Activated CD8-positive, alpha-beta memory T cell treated with anti-CD3 and anti-CD28 coated beads for 4 hours (primary cell): ENCODE data around the gene ARHGAP18.

Experiments
- DNase-seq, 2 donors: peaks; one replicate each; pipeline ENCODE4 v3.0.0-alpha.2; 2020; ENCODE audit warnings: low read depth in 2 of 2

The ARHGAP18 gene

DNA sequence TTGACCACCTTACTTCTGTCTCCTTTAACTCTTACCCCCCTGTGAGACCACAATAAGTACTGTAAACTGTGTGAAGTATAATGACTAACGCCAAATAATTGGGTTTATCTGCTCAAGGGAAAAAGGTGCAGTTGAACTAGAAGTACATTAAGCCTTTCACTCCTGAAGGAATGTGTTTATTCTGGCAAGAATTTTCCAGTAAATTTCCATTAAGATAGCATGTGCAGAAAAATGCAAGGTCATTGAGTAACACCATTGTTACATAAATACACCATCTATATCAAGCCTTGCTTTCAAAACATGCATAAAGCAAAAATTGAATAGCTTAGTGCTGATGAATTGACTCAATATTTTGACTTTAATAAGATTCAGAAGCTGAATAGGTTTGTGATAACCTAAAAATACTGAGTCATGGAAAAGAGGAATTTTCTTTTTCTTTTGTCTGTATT lies 65.4 kb downstream of the ARHGAP18 start:
- no peak for DNase-seq

DNA sequence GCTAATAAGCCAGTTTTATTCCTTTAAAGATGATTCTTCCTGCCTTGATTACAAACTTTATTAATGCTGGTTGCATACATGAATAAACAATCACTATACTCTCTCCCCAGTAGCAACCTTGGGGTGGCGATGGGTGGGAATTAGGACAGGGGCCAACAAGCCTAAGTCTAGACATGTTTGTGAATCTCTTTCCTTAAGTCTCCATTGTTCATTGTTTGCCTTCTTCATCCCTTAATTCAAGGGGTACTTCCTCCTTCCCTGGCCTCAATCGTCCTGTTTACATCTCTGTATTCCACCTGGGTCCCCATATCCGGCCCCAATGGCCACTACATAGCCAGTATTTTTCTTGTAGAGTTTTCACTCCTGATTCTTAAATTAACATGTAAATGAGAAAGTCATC lies 66.0 kb downstream of the ARHGAP18 start:
- no peak for DNase-seq

DNA sequence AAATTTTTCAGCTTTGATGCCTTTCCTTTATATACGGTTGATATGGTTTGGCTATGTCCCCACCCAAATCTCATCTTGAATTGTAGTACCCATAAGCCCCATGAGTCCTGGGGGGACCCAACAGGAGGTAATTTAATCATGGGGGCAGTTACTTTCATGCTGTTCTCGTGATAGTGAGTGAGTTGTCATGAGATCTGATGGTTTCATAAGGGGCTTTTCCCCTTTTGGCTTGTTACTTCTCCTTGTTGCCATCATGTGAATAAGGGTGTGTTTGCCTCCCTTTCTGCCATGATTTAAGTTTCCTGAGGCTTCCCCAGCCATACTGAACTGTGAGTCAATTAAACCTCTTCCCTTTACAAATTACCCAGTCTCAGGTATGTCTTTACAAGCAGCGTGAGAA lies 66.8 kb downstream of the ARHGAP18 start:
- DNase-seq: no peak

DNA sequence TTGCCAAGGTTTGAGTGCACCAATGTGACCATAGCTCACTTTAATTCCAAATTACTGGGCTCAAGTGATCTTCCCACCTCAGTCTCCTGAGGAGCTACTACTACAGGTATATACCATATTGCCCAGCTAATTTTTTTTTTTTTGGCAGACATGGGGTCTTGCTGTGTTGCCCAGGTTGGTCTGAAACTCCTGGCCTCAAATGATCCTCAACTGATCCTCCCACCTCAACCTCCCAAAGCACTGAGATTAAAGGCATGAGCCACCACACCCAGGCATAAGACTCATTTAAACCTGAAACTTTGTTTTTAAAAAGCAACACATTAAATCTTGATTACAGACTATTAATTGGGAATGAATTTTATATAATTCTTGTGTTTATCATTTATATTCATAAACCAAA lies 67.7 kb downstream of the ARHGAP18 start:
- DNase-seq: no peak

DNA sequence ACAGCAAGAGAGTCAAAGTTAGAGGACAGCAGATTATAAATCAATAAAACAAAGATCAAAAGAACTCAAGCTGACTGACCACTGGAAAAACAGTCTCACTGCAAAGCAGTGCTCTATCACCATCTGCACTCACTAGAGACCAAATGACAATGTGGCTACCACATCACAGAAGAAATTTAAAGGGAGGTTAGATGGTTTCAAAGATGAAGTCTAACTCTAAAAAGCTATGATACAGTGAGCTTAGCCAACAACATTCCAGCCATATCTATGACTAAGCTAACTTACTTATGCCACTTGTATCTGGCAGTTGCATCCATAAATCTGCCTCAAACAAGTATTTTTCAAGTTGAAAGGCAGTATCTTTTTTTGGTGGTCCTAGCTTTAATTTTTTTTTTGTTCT lies 68.6 kb downstream of the ARHGAP18 start:
- no peak for DNase-seq

DNA sequence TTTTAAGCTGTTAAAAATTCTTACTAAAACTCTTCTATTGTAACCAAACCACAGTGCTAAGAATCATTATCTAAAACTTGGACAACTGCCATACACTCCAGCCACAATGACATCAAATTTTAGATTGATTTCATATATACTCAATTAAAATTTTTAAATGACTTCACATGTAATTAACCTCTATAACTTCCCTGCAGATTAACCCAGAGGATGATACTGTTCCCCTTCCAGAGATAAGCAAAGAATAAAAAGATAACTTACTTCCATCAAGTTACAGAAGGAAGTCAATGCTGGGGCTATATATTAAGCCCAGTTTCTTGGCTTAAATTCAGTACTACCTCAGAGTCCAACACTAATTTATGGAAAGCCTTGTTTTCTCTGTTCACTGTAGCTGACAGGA lies 71.3 kb downstream of the ARHGAP18 start:
- no peak for DNase-seq

DNA sequence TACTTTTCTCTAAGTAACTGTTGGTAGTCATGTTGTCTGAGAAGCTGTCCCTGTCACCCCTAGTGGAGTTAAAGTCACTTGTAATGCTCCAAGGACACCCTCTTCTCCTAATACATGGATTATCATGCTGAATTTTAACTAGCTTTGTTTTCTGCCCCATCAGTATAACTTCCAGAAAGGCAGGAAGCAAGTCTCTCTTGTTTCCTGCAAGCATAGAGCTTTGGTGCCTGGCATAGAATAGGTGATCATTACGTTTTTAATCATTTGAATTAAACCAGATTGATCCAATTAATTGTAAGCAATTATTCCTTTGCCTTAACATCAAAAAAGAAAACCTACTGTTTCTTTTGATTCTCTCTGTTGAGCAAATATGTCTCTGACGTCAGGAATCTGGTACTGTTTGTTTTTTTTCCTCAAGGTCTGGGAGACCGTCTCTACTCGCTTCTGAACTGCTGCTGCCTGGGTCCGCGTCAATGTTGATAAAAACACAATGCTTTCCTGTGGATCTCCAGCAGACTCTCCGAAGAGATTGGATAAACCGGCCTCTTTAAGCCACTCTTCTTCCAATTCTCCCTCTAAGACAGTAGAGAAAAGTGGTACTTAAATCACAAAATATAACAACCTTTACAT lies 71.8 kb downstream of the ARHGAP18 start:
- DNase-seq: no peak

DNA sequence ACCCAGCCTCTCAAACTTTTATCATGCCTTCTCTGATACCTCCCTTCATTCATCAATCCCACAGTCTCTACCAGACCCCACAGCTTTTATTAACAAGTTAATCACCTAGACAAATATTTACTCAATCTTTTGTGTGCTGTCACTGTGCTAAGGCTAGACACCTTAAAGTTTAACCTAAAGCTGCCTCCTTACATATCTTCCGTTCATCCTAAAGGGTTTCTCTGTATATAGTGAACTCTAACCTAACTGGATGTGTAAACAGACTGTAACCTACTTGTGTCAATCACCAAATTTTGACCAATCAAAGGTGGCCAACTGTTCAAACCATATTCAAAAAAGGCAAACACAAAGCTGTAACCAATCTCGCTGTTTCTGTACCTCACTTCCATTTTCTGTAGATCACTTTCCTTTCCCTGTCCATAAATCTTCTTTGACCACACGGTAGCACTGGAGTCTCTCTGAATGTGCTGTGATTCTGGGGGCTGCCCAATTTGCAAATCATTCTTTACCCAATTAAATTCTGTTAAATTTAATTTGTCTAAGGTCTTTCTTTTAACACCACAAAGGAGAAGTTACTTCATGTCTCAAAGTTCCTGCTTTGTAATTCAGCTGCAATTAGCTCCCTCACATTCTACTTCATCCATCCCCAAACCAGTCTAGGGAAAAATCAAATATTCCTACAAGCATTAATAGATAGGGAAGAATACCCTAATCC lies 72.5 kb downstream of the ARHGAP18 start:
- no peak for DNase-seq

DNA sequence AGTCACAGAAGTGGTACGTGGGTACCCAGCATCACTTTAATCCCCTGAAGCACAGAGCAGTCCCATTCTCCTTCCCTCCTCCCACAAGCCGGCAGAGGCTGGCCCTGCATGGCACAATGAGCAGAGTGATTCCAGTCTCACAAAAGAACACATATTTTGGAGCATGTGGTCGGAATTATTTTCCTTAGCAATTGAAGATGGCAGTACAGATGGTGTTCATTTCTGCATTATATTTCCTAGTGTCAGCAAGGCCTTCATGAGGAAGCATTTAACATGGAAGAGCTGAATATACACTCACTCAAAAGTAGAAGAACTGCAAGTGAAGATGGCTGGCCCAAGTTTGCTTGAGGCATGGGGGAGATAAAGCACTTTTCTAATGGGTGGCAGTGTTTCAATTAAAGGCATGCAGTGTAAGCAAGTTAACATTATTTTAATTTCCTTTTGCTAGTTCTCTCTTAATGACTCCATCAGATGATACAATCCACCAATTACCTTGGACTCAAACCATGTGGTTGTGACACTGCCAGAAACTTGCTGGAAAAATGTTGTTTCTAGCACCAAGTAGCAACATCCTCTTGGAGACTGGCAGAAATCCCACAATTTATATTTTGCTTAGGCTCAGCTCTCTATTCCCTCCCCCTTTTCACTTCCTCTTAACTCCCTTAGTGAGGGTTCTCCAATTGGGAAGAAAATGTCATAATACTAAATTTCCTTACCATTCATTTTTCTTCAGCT lies 74.4 kb downstream of the ARHGAP18 start:
- DNase-seq: no peak

DNA sequence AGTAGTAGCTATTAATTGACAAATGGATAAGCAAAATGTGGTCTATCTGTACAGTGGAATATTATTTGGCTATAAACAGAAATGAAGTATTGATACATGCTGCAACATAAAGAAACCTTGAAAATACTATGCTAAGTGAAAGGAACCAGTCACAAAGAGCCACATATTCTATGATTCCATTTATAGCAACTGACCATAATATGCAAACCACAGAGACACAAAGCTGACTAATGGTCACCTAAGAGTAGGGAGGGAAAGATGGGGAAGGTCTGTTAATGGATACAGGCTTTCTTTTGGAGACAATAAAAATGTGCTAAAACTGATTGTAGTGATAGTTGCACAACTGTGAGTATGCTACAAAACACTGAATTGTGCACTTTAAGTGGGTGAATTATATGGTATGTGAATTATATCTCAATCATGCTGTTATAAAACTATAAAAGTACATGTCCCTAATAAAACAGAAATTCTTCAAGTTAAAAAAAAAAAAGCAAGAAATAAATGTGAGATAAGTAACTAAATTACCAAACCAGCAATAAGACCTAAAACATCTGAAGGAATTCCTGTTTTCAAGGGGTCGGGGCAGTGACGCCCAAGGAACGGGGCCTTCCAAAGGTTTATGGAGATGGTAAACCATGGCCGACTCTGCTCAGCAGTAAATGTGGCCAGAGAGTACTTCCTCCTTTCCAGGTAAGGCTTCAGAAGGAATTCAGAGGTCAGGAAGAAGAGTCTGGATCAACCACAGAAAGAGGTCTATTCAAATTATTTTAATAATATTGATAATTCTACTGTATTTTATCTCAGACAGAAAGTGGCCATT lies 75.4 kb downstream of the ARHGAP18 start:
- no peak for DNase-seq

DNA sequence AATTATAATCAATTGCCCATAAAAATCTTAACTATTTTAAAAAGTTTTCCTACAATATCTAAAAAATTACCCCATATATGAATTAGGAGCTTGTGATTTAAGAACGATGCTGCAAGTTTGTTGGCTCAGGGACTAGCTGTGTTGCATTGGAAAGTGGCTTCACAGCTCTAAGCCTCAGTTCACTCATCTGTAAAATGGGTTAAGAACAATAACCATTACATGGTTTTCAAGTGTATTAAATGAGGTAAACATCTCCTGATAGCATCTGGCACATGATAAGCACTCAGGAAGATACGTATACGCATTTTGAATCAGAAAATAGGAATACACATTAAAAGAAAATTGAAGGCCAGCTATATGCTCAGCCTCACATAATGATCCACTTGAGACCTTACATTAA lies 76.4 kb downstream of the ARHGAP18 start:
- DNase-seq: no peak

DNA sequence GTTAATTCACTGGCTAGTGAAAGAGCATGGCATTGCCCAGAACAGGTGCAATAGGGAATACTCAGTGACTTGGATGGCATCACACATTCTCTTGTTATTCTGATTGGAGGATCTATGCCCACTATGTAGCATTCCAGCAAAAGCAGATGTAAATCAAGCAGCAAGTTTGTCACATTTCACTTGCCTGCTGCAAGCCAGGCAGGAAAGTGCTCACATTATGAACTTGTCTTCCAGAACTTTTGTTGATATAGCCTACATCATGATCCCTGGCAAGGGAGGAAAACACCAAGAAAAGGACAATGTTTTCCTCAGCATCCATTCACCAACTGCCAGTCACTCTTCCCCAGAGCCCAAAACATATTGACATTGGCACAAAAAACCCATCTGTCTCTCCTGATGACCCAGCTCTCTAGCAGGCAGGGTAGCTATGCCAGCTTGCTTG lies 77.8 kb downstream of the ARHGAP18 start:
- no peak for DNase-seq

DNA sequence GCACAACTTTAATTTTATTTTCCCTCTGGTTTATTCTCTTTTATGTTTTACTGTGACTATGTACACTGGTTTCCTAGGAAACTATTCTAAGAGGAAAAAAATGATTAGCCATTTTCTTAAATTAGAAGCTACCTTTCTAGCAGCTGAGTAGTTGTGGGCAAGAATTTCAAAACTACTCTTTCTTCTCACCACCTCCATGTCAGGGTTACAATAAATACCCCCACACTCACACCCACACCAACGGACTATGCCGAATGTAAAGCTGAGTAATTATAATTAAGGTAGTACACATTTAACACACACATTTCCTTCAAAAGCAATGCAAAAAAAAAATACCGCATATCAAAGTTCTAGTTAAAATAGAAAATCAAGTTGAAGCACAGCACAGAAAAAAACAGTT lies 78.9 kb downstream of the ARHGAP18 start:
- DNase-seq: no peak

DNA sequence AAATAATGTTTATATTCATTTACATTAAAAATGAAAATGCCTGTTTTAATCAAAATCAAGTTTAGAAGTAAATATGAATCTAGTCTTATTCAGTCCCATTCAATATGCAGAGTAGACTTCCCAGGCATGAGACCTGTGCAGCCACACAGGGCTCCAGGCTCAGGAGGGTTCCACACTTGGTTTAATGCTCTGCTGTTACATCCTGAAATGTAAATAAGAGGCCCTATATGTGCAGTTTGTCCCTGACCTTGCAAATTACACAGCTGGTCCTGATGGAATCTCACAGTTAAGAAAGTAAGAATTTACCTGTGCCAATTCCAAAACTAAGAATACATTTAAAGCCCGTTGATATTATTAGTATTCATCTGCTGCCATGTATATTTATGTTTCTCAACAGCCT lies 79.4 kb downstream of the ARHGAP18 start:
- no peak for DNase-seq

DNA sequence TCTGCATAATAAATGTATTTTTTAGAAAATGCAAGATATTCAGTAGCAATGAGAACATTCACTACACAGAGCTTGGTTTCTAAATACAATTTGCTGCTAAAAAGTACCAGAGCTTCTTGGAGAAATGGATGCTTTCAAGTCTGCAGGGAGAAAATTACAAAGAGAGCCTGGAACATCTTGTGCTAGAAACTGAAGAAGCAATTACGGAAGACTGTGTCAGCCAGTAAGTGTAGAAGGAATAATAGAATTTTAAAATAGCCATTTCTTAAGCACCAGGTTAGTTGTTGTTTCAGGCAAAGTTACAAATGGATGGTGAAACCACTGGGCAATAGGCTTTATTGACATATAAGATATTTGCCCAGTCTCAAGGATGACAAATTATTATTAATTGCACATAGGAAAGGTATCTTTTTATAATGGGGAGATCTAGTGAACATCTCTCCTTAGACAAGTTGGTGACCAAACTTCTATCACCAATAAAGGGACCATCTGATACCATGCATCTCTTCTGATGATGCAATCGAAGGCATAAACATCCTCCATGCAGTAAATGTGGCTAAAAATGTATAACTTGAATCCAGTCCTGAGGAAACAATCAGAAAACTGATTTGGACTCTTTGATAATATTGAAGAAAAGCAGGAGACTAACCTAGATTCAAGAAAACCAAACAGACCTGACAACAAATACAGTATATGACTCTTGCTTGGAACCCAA lies 81.7 kb downstream of the ARHGAP18 start:
- no peak for DNase-seq

DNA sequence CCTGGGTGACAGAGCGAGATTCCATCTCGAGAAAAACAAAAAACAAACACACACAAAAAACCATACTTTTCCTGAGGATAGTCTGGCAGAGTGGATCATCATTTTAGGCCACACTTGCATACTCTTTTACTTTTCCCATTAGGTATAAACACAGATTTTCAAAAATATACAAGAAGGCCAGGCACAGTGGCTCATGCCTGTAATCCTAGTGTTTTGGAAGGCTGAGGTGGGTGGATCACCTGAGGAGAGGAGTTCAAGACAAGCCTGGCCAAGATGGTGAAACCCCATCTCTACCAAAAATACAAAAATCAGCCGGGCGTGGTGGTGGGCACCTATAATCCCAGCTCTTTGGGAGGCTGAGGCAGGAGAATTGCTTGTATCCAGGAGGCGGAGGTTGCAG lies 85.5 kb downstream of the ARHGAP18 start:
- no peak for DNase-seq

DNA sequence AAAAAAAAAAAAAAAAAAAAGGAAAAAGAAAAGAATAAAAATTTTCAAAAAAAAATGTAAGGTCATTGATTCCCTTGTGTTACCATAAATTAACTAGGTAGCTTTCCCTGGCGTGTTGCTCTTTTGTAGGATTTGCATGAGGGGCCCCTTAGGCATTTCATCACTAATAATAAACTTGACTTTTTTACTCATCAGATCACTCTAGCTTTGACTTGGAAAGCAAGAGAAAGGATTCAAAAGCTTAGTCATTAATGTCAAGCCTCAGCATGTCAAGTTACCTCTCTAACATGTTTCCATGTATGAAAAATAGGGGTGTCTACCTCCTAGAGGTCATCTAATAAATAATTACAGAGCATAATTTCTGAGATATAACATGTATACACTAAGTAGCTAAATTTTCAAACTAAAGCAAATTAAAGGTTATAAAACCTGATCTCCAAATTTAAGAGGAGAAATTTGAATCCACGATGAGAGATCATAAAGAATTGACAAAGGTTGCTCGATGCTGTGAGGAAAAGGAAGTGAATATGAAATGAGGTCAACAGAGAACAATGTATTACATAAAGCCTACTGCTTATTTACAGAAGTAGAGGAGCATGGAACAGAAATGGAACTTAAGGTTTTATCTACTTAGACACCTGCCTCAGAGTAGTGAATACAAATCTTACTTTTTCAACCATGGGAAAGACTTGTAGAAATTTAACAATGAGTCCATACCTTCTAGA lies 86.8 kb downstream of the ARHGAP18 start:
- no peak for DNase-seq

DNA sequence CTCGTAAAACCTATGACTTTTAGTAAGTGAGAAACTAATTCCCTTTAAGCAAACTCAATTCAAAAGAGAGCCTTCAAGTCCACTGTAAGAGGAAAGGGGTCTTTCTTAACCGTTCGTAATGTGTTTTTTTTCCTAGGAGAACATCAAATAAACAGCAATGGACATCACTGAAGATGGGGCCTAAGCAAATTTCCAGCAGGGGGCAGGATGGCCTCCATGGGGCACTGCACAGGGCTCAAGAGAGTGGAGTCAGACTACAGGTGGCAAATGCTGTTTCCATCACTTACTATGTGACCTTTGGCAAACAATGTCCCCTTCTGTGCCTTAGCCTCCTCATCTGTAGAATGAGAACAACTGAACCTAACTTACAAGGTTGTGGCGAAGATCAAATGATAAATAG lies 88.7 kb downstream of the ARHGAP18 start:
- peak in 1 of 2 donors; percentile 11 for DNase-seq

DNA sequence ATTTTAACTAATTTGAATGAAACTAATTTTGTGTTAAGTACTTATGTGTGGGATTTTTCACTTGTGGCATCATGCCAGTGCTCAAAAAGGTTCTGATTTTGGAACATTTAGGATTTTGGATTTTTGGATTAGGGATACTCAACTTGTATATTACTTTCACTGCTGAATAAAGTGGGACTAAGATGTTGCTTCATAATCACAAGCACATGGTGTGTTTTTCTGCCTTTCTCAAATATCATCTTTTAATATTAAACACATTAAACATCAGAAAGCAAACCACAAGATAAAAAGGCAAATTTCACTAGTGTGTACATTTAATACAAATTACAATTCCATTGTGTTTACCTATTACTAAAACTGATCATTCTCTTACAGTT lies 89.8 kb downstream of the ARHGAP18 start:
- DNase-seq: no peak

DNA sequence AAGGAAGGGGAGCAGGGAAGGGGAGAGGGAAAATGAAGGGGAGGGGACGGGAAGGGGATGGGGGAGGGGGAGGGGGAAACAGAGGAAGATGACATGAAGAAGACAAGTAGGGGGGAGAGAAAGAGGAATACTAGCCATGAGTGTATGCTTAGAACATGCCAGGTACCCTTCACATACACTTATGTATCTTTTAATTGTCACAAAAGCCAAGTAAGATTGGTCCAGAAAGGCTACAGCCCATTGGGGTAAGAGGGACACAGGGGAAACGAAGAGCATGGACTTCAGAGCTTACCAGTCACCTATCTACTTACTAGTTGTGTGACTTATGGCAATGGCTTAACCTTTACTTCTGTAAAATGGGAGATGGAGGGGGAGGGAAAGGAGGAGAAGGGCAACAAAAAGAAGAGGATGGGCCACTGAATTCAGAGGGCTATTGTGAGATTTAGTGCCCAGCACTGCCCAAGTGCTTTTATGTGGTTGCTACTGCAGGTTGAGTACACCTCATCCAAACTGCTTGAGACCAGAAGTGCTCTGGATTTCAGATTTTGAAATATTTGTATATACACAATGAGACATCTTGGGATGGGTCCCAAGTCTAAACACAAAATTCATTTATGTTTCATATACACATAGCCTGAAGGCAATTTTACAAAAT lies 90.3 kb downstream of the ARHGAP18 start:
- DNase-seq: no peak
